Measurements from ENCODE around the gene PLA2G15. TPM values are rescaled to one million over a fixed set of nuclear protein-coding genes. Genes with fewer than 3 reads are reported as not detected.

PLA2G15 gene
- total and polyA plus RNA-seq, 2 experiments from 2014 or later = 3.1 to 14.8 TPM

GRCh38 chr16:68297908-68298307, 52.7 kb downstream of the PLA2G15 start:
- Histone ChIP-seq H3K4me1 (ENCODE audit: insufficient read depth) (no peaks in the 10 kb centered on the region), H3F3A (replicated peaks; ENCODE audit: low read depth) (peaks cover 12% of the 10 kb centered on the region; the same call in 1 of the 2 replicates), H3K27me3 (ENCODE audit: insufficient read depth) (no peaks in the 10 kb centered on the region), H3K27ac (ENCODE audit: low read depth) (no peak overlapping the region), H2AFZ (no peak overlapping the region), H3K4me3 (no peak overlapping the region), H3K9me2 (ENCODE audit: insufficient read depth) (no peaks in the 10 kb centered on the region), H3K4me2 (no peak overlapping the region), H3K36me3 (ENCODE audit: insufficient read depth) (peaks cover 36% of the 10 kb centered on the region), H4K20me1 (replicated peaks; ENCODE audit: insufficient read depth) (peaks cover 42% of the 10 kb centered on the region), H3K79me2 (replicated peaks; ENCODE audit: insufficient read depth) (no peaks in the 10 kb centered on the region)
- H3K36me3 Mint-ChIP-seq (ENCODE audit: low read depth) = peaks cover 65% of the 10 kb centered on the region
- peaks cover 2% of the 10 kb centered on the region for H3K27me3 Mint-ChIP-seq (ENCODE audit: insufficient read depth, low read depth, poor library complexity)
- peaks cover 2% of the 10 kb centered on the region; the same call in 1 of the 3 replicates for H3K4me1 Mint-ChIP-seq
- H3K27ac Mint-ChIP-seq = no peak overlapping the region
- DNase-seq (ENCODE audit: low spot score) (no peak), ATAC-seq (no peak)
- no peak overlapping the region for H3K4me3 Mint-ChIP-seq
- no peak for TF ChIP-seq JUNB (IDR thresholded peaks at IDR 0.05; ENCODE audit: unreplicated experiment)
- TF ChIP-seq POLR2AphosphoS5 (IDR thresholded peaks at IDR 0.05; ENCODE audit: low read depth) = no peak
- no peak for TF ChIP-seq ETS1 (IDR thresholded peaks at IDR 0.05)
- no peak for TF ChIP-seq NANOG (IDR thresholded peaks at IDR 0.05; ENCODE audit: borderline replicate concordance)
- TF ChIP-seq STAT1 (IDR thresholded peaks at IDR 0.05; ENCODE audit: unreplicated experiment) = no peak
- no peak for TF ChIP-seq ZNF114 (CRISPR knock-in tag; IDR thresholded peaks at IDR 0.05)
- no peak for TF ChIP-seq ZNF331 (CRISPR knock-in tag; IDR thresholded peaks at IDR 0.05; ENCODE audit: low read depth)
- no peak for TF ChIP-seq CREB1 (CRISPR knock-in tag; IDR thresholded peaks at IDR 0.05; ENCODE audit: low read depth)
- no peak for TF ChIP-seq EZH2phosphoT487 (IDR thresholded peaks at IDR 0.05; ENCODE audit: unreplicated experiment)
- no peaks in the 10 kb centered on the region for H3K9me3 Mint-ChIP-seq

- no peaks in the 10 kb centered on the region for H3K9me3 Mint-ChIP-seq
- no peak overlapping the region for H3K27ac Mint-ChIP-seq
- no peak for TF ChIP-seq EZH2 (IDR thresholded peaks at IDR 0.05; ENCODE audit: low read depth, unreplicated experiment)
- TF ChIP-seq NANOG (IDR thresholded peaks at IDR 0.05; ENCODE audit: borderline replicate concordance) = no peak
- no peak for TF ChIP-seq ZNF331 (CRISPR knock-in tag; IDR thresholded peaks at IDR 0.05; ENCODE audit: low read depth)
- no peak for TF ChIP-seq CREB1 (CRISPR knock-in tag; IDR thresholded peaks at IDR 0.05; ENCODE audit: low read depth)
- TF ChIP-seq REST (IDR thresholded peaks at IDR 0.05; ENCODE audit: unreplicated experiment) = no peak
- TF ChIP-seq STAT1 (IDR thresholded peaks at IDR 0.05; ENCODE audit: unreplicated experiment) = no peak
- no peak for TF ChIP-seq EZH2phosphoT487 (IDR thresholded peaks at IDR 0.05; ENCODE audit: unreplicated experiment)
- no peak for TF ChIP-seq ZNF462 (CRISPR knock-in tag; IDR thresholded peaks at IDR 0.05)
Measured at GRCh38 chr16:68298312-68298711, 53.1 kb downstream of the PLA2G15 start.

More at GRCh38 chr16:68298312-68298711, 53.1 kb downstream of the PLA2G15 start:
- H3K27me3 Mint-ChIP-seq (ENCODE audit: insufficient read depth, low read depth, poor library complexity) = peaks cover 2% of the 10 kb centered on the region
- Histone ChIP-seq H3K4me1 (ENCODE audit: insufficient read depth) (no peaks in the 10 kb centered on the region), H4K20me1 (replicated peaks; ENCODE audit: insufficient read depth) (peaks cover 42% of the 10 kb centered on the region), H3K9me2 (ENCODE audit: insufficient read depth) (no peaks in the 10 kb centered on the region), H2AFZ (no peak overlapping the region), H3K27ac (ENCODE audit: low read depth) (no peak overlapping the region), H3K79me2 (replicated peaks; ENCODE audit: insufficient read depth) (no peaks in the 10 kb centered on the region), H3K4me3 (no peak overlapping the region), H3F3A (replicated peaks; ENCODE audit: low read depth) (peaks cover 12% of the 10 kb centered on the region; the same call in 1 of the 2 replicates), H3K27me3 (ENCODE audit: insufficient read depth) (no peaks in the 10 kb centered on the region), H3K36me3 (ENCODE audit: insufficient read depth) (peaks cover 39% of the 10 kb centered on the region), H3K4me2 (no peak overlapping the region)
- peaks cover 2% of the 10 kb centered on the region; the same call in 1 of the 3 replicates for H3K4me1 Mint-ChIP-seq
- ATAC-seq = no peak
- H3K4me3 Mint-ChIP-seq = no peak overlapping the region
- no peak for DNase-seq (ENCODE audit: low spot score)
- peaks cover 67% of the 10 kb centered on the region for H3K36me3 Mint-ChIP-seq (ENCODE audit: low read depth)

All from GM23338 (cell line).